HL-60 (cell line): ENCODE results near the gene PTGR1.

Experiments used
- DNase-seq, 2 experiments: peaks; one replicate each; pipeline ENCODE4 v3.0.0-alpha.2; 2010 to 2020; ENCODE audit warnings: low read depth in 1 of 2, low spot score in 1 of 2
- H3K27ac ChIP-seq: fragments of 250-450 bp; sonication (Bioruptor Pico); replicated peaks from 2 replicates; pipeline ENCODE4 v1.5.1; 2020; ENCODE audit warnings: mild to moderate bottlenecking, moderate library complexity
- H3K27me3 ChIP-seq: fragments of 250-450 bp; sonication (Bioruptor Pico); 2 replicates; pipeline ENCODE4 v1.5.1; 2021; ENCODE audit warnings: mild to moderate bottlenecking, moderate library complexity; ENCODE audit not compliant: insufficient read depth, poor library complexity, severe bottlenecking
- H3K4me3 ChIP-seq: replicated peaks from 2 replicates; pipeline ENCODE4 v1.5.1; 2011; ENCODE audit warnings: mild to moderate bottlenecking, control low read depth, low read length; ENCODE audit not compliant: insufficient read depth
- CTCF ChIP-seq: IDR thresholded peaks from one replicate; pipeline ENCODE4 v1.5.1; 2011; ENCODE audit warnings: low read length, control low read depth, inconsistent platforms; ENCODE audit not compliant: insufficient read depth
- GABPA ChIP-seq: IDR thresholded peaks from 2 replicates; pipeline ENCODE4 v1.6.1; 2012; ENCODE audit warnings: low read depth
- POLR2AphosphoS5 ChIP-seq: IDR thresholded peaks from 2 replicates; pipeline ENCODE4 v1.6.1; 2012; ENCODE audit warnings: low read depth
- REST ChIP-seq: IDR thresholded peaks from 2 replicates; pipeline ENCODE4 v1.6.1; 2012; ENCODE audit warnings: low read depth; ENCODE audit not compliant: insufficient replicate concordance
- SPI1 ChIP-seq: IDR thresholded peaks from 2 replicates; pipeline ENCODE4 v1.6.1; 2012; ENCODE audit warnings: low read depth, mild to moderate bottlenecking, borderline replicate concordance

The PTGR1 gene

GRCh38 chr9:111604054-111604615 lies 4.7 kb upstream of the PTGR1 start:
- no peak for DNase-seq
- Histone ChIP-seq H3K27ac (no peak overlapping the region), H3K27me3 (no peaks in the 10 kb centered on the region), H3K4me3 (no peak overlapping the region)
- TF ChIP-seq CTCF = no peak

- Histone ChIP-seq H3K27me3 (no peaks in the 10 kb centered on the region), H3K27ac (no peak overlapping the region), H3K4me3 (no peak overlapping the region)
- DNase-seq = no peak
- no peak for TF ChIP-seq SPI1
- TF ChIP-seq CTCF = no peak
- TF ChIP-seq GABPA = no peak
- no peak for TF ChIP-seq REST
- TF ChIP-seq POLR2AphosphoS5 = no peak
These were observed 3.6 kb upstream of the PTGR1 start for GRCh38 chr9:111603041-111603440.

- no peak overlapping the region for H3K27ac ChIP-seq
- H3K4me3 ChIP-seq = no peak overlapping the region
- DNase-seq = no peak
- no peaks in the 10 kb centered on the region for H3K27me3 ChIP-seq
- TF ChIP-seq POLR2AphosphoS5 = no peak
- no peak for TF ChIP-seq SPI1
- TF ChIP-seq CTCF = no peak
- TF ChIP-seq GABPA = no peak
- no peak for TF ChIP-seq REST
These were observed 2.0 kb upstream of the PTGR1 start for GRCh38 chr9:111601237-111602018.
